Lower leg skin (tissue), 4 donors: ENCODE measurements around the gene PTPRN2. TPM values are rescaled to one million over a fixed set of nuclear protein-coding genes. Genes with fewer than 3 reads are reported as not detected.

ENCODE experiments used
- DNase-seq, 2 donors: peaks; one replicate each; pipeline ENCODE4 v3.0.0-alpha.2; 2019; ENCODE audit warnings: low spot score in 2 of 2
- H3K4me3 ChIP-seq: fragments of 200-600 bp; sonication (generic); 2 replicates; pipeline ENCODE4 v1.5.1; 2017; ENCODE audit warnings: mild to moderate bottlenecking, low read depth; ENCODE audit not compliant: poor library complexity, severe bottlenecking
- CTCF ChIP-seq, 3 donors: fragments of 450-650 bp; IDR thresholded peaks; one replicate each; pipeline ENCODE4 v1.5.1; 2016; ENCODE audit warnings: antibody characterized with exemption in 3 of 3, mild to moderate bottlenecking in 3 of 3, moderate library complexity in 2 of 3
- POLR2A ChIP-seq, 2 donors: fragments of 450-650 bp; IDR thresholded peaks; one replicate each; pipeline ENCODE4 v1.6.1; 2016 to 2017; ENCODE audit warnings: antibody characterized with exemption in 2 of 2, mild to moderate bottlenecking in 1 of 2, moderate library complexity in 1 of 2
- WGBS, 2 donors: methylation state at CpG; one replicate each; pipeline ENCODE4 v1.1.5; 2018; 5-methylcytosine and 5-hydroxymethylcytosine counted together
- intact Hi-C: fragments of 100-400 bp; cut with DNase I; formaldehyde crosslinking; loops from one replicate; pipeline ENCODE4 v1.15.0; 2023; ENCODE audit warnings: low total_unique reads
- total RNA-seq, 4 donors: library from RNA; depleted of rRNA; stranded (reverse); fragments of >200 nt; gene quantifications; one replicate each; pipeline ENCODE4 v1.1.0, GENCODE V29; 2016

PTPRN2 gene
- total RNA-seq, 4 donors from 2014 or later, result 0.11 to 1.6 (median 0.92) TPM

GRCh38 chr7:157620616-157621015, 967.0 kb downstream of the PTPRN2 start:
- peak in 1 of 2 donors; percentile 67 for DNase-seq
- WGBS, 2 donors, result 70 to 79% methylated on average over 10 to 11 of the region's 11 CpGs
- TF ChIP-seq POLR2A (IDR thresholded peaks at IDR 0.05), result no peak
- TF ChIP-seq CTCF (IDR thresholded peaks at IDR 0.05), result no peak
- intact Hi-C loops, result no loop called here
- H3K4me3 ChIP-seq, result no peak overlapping the region

- peak in 1 of 2 donors; percentile 72 for DNase-seq
- intact Hi-C loops, result no loop called here
- H3K4me3 ChIP-seq, result no peak overlapping the region
- TF ChIP-seq POLR2A (IDR thresholded peaks at IDR 0.05) (no peak), CTCF (IDR thresholded peaks at IDR 0.05) (no peak)
- WGBS, 2 donors, result 83 to 85% methylated on average over 26 of the region's 26 CpGs
These were observed 967.7 kb downstream of the PTPRN2 start for GRCh38 chr7:157619753-157620525.

- WGBS, 2 donors, result 70 to 74% methylated on average over 21 of the region's 21 CpGs
- DNase-seq, result peak in 1 of 2 donors; percentile 82
- intact Hi-C loops, result no loop called here
- no peak overlapping the region for H3K4me3 ChIP-seq
- no peak for TF ChIP-seq CTCF (IDR thresholded peaks at IDR 0.05)
- no peak for TF ChIP-seq POLR2A (IDR thresholded peaks at IDR 0.05)
These were observed 968.6 kb downstream of the PTPRN2 start for GRCh38 chr7:157618823-157619606.

- no peak for TF ChIP-seq POLR2A (IDR thresholded peaks at IDR 0.05)
- no peak for TF ChIP-seq CTCF (IDR thresholded peaks at IDR 0.05)
- intact Hi-C loops, result no loop called here
- H3K4me3 ChIP-seq, result no peak overlapping the region
- 91% methylated on average over 26 of the region's 26 CpGs for WGBS, 2 donors
- DNase-seq, result peak in 1 of 2 donors; percentile 59
These were observed 969.4 kb downstream of the PTPRN2 start for GRCh38 chr7:157618091-157618726.

GRCh38 chr7:157617401-157617800, 970.2 kb downstream of the PTPRN2 start:
- H3K4me3 ChIP-seq, result no peak overlapping the region
- TF ChIP-seq POLR2A (IDR thresholded peaks at IDR 0.05) (no peak), CTCF (IDR thresholded peaks at IDR 0.05) (no peak)
- WGBS, 2 donors, result 95% methylated on average over 17 of the region's 19 CpGs
- DNase-seq, result peak in 1 of 2 donors; percentile 81
- intact Hi-C loops, result no loop called here
